A549 (cell line): ENCODE results near the gene ANO8. TPM values are rescaled to one million over a fixed set of nuclear protein-coding genes. Genes with fewer than 3 reads are reported as not detected.

Source experiments
- polyA plus RNA-seq, 4 experiments: library from polyadenylated mRNA; depleted of rRNA in 3 of 4; stranded (reverse); fragments of >200 nt; fragmentation: RNase III in 1 of 4; extraction: RNeasy Plus Mini Kit Qiagen cat#74134 plus additional on column Dnase treatment in 1 of 4; gene quantifications; 2 replicates in 3 of 4; 3 replicates in 1 of 4; pipeline ENCODE4 v1.2.3, GENCODE V29; 2011 to 2017

ANO8 gene
- polyA plus RNA-seq, 2 of the 4 experiments (the other 2 are of a cell fraction) = 2.2 to 5.5 TPM

Other genes starting within 250 kb of the ANO8 start
- gene USE1, start 119.5 kb downstream of the ANO8 start, polyA plus RNA-seq (2011; rRNA removed) = 10.1 and 10.2 TPM in 2 replicates
- gene USE1, start 119.5 kb downstream of the ANO8 start, polyA plus RNA-seq (2017; fragmentation: RNase III; extraction: RNeasy Plus Mini Kit Qiagen cat#74134 plus additional on column Dnase treatment) = 15.5 to 18.4 TPM (median 16.5 TPM) in 3 replicates
- gene OCEL1, start 108.6 kb downstream of the ANO8 start, polyA plus RNA-seq (2011; rRNA removed) = 5.5 and 8.5 TPM in 2 replicates
- gene OCEL1, start 108.6 kb downstream of the ANO8 start, polyA plus RNA-seq (2017; fragmentation: RNase III; extraction: RNeasy Plus Mini Kit Qiagen cat#74134 plus additional on column Dnase treatment) = 6.0 to 10.7 TPM (median 9.2 TPM) in 3 replicates
- 30.4 and 31.9 TPM in 2 replicates for gene NR2F6, start 88.9 kb downstream of the ANO8 start, polyA plus RNA-seq (2011; rRNA removed)
- gene NR2F6, start 88.9 kb downstream of the ANO8 start, polyA plus RNA-seq (2017; fragmentation: RNase III; extraction: RNeasy Plus Mini Kit Qiagen cat#74134 plus additional on column Dnase treatment) = 37.7 to 42.4 TPM (median 42.1 TPM) in 3 replicates
- 0.03 and 0.04 TPM in 2 replicates for gene USHBP1, start 70.1 kb downstream of the ANO8 start, polyA plus RNA-seq (2011; rRNA removed)
- gene USHBP1, start 70.1 kb downstream of the ANO8 start, polyA plus RNA-seq (2017; fragmentation: RNase III; extraction: RNeasy Plus Mini Kit Qiagen cat#74134 plus additional on column Dnase treatment) = not detected in 3 replicates
- 52.1 and 56.0 TPM in 2 replicates for gene BABAM1, start 67.4 kb downstream of the ANO8 start, polyA plus RNA-seq (2011; rRNA removed)
- 64.0 to 67.6 TPM (median 65.7 TPM) in 3 replicates for gene BABAM1, start 67.4 kb downstream of the ANO8 start, polyA plus RNA-seq (2017; fragmentation: RNase III; extraction: RNeasy Plus Mini Kit Qiagen cat#74134 plus additional on column Dnase treatment)
- 0.45 and 0.56 TPM in 2 replicates for gene ANKLE1, start 53.0 kb downstream of the ANO8 start, polyA plus RNA-seq (2011; rRNA removed)
- gene ANKLE1, start 53.0 kb downstream of the ANO8 start, polyA plus RNA-seq (2017; fragmentation: RNase III; extraction: RNeasy Plus Mini Kit Qiagen cat#74134 plus additional on column Dnase treatment) = 0.74 to 1.2 TPM (median 1.0 TPM) in 3 replicates
- gene ABHD8, start 31.4 kb downstream of the ANO8 start, polyA plus RNA-seq (2011; rRNA removed) = 2.3 TPM in 2 replicates
- 3.1 to 4.4 TPM (median 4.2 TPM) in 3 replicates for gene ABHD8, start 31.4 kb downstream of the ANO8 start, polyA plus RNA-seq (2017; fragmentation: RNase III; extraction: RNeasy Plus Mini Kit Qiagen cat#74134 plus additional on column Dnase treatment)
- gene MRPL34, start 29.0 kb downstream of the ANO8 start, polyA plus RNA-seq (2011; rRNA removed) = 28.1 and 30.5 TPM in 2 replicates
- 50.6 to 56.1 TPM (median 54.9 TPM) in 3 replicates for gene MRPL34, start 29.0 kb downstream of the ANO8 start, polyA plus RNA-seq (2017; fragmentation: RNase III; extraction: RNeasy Plus Mini Kit Qiagen cat#74134 plus additional on column Dnase treatment)
- gene DDA1, start 25.3 kb downstream of the ANO8 start, polyA plus RNA-seq (2011; rRNA removed) = 27.5 and 35.5 TPM in 2 replicates
- 53.5 to 62.1 TPM (median 58.5 TPM) in 3 replicates for gene DDA1, start 25.3 kb downstream of the ANO8 start, polyA plus RNA-seq (2017; fragmentation: RNase III; extraction: RNeasy Plus Mini Kit Qiagen cat#74134 plus additional on column Dnase treatment)
- 9.5 and 10.6 TPM in 2 replicates for gene GTPBP3, start 2.7 kb upstream of the ANO8 start, polyA plus RNA-seq (2011; rRNA removed)
- 17.9 to 21.7 TPM (median 19.3 TPM) in 3 replicates for gene GTPBP3, start 2.7 kb upstream of the ANO8 start, polyA plus RNA-seq (2017; fragmentation: RNase III; extraction: RNeasy Plus Mini Kit Qiagen cat#74134 plus additional on column Dnase treatment)
- not detected in 2 replicates for gene PLVAP, start 42.5 kb upstream of the ANO8 start, polyA plus RNA-seq (2011; rRNA removed)
- gene PLVAP, start 42.5 kb upstream of the ANO8 start, polyA plus RNA-seq (2017; fragmentation: RNase III; extraction: RNeasy Plus Mini Kit Qiagen cat#74134 plus additional on column Dnase treatment) = not detected in 3 replicates
- not detected in 2 replicates for gene CCDC194, start 59.3 kb upstream of the ANO8 start, polyA plus RNA-seq (2011; rRNA removed)
- not detected in 3 replicates for gene CCDC194, start 59.3 kb upstream of the ANO8 start, polyA plus RNA-seq (2017; fragmentation: RNase III; extraction: RNeasy Plus Mini Kit Qiagen cat#74134 plus additional on column Dnase treatment)
- 0.24 and 0.26 TPM in 2 replicates for gene BST2, start 70.8 kb upstream of the ANO8 start, polyA plus RNA-seq (2011; rRNA removed)
- gene BST2, start 70.8 kb upstream of the ANO8 start, polyA plus RNA-seq (2017; fragmentation: RNase III; extraction: RNeasy Plus Mini Kit Qiagen cat#74134 plus additional on column Dnase treatment) = 0.12 to 0.18 TPM in 2 of 3 replicates, not detected in the other
- gene MVB12A, start 85.2 kb upstream of the ANO8 start, polyA plus RNA-seq (2011; rRNA removed) = 18.3 and 19.1 TPM in 2 replicates
- gene MVB12A, start 85.2 kb upstream of the ANO8 start, polyA plus RNA-seq (2017; fragmentation: RNase III; extraction: RNeasy Plus Mini Kit Qiagen cat#74134 plus additional on column Dnase treatment) = 26.8 to 30.2 TPM (median 27.7 TPM) in 3 replicates
- 0.61 and 0.78 TPM in 2 replicates for gene TMEM221, start 113.8 kb upstream of the ANO8 start, polyA plus RNA-seq (2011; rRNA removed)
- 0.52 to 0.90 TPM (median 0.62 TPM) in 3 replicates for gene TMEM221, start 113.8 kb upstream of the ANO8 start, polyA plus RNA-seq (2017; fragmentation: RNase III; extraction: RNeasy Plus Mini Kit Qiagen cat#74134 plus additional on column Dnase treatment)
- gene NXNL1, start 126.1 kb upstream of the ANO8 start, polyA plus RNA-seq (2011; rRNA removed) = not detected in 2 replicates
- gene NXNL1, start 126.1 kb upstream of the ANO8 start, polyA plus RNA-seq (2017; fragmentation: RNase III; extraction: RNeasy Plus Mini Kit Qiagen cat#74134 plus additional on column Dnase treatment) = not detected in 3 replicates
- gene SLC27A1, start 135.7 kb upstream of the ANO8 start, polyA plus RNA-seq (2011; rRNA removed) = 1.8 and 2.7 TPM in 2 replicates
- gene SLC27A1, start 135.7 kb upstream of the ANO8 start, polyA plus RNA-seq (2017; fragmentation: RNase III; extraction: RNeasy Plus Mini Kit Qiagen cat#74134 plus additional on column Dnase treatment) = 1.9 to 2.6 TPM (median 2.5 TPM) in 3 replicates
- gene PGLS, start 176.8 kb upstream of the ANO8 start, polyA plus RNA-seq (2011; rRNA removed) = 24.9 and 28.8 TPM in 2 replicates
- 37.2 to 49.4 TPM (median 45.7 TPM) in 3 replicates for gene PGLS, start 176.8 kb upstream of the ANO8 start, polyA plus RNA-seq (2017; fragmentation: RNase III; extraction: RNeasy Plus Mini Kit Qiagen cat#74134 plus additional on column Dnase treatment)
- 64.4 and 76.6 TPM in 2 replicates for gene COLGALT1, start 220.8 kb upstream of the ANO8 start, polyA plus RNA-seq (2011; rRNA removed)
- gene COLGALT1, start 220.8 kb upstream of the ANO8 start, polyA plus RNA-seq (2017; fragmentation: RNase III; extraction: RNeasy Plus Mini Kit Qiagen cat#74134 plus additional on column Dnase treatment) = 54.5 to 57.2 TPM (median 57.1 TPM) in 3 replicates